Measurements from ENCODE around the gene VAV2. TPM values are rescaled to one million over a fixed set of nuclear protein-coding genes. Genes with fewer than 3 reads are reported as not detected.

Gene VAV2
- total and polyA plus RNA-seq, 2 donors, result 5.4 to 9.8 TPM

- H3K4me1 ChIP-seq (ENCODE audit: control insufficient read depth in 2 of 2, insufficient read depth in 2 of 2, low read length in 2 of 2), result no peaks in the 10 kb centered on the region
- no peaks in the 10 kb centered on the region for H3K27me3 ChIP-seq (ENCODE audit: control insufficient read depth in 2 of 2, insufficient read depth in 1 of 2, low read length in 1 of 2)
- H3K27ac ChIP-seq (ENCODE audit: low read depth in 1 of 2, low read length in 1 of 2), result no peak overlapping the region
- no peak for DNase-seq (ENCODE audit: low read depth in 6 of 9, low spot score in 9 of 9)
- H3K36me3 ChIP-seq (ENCODE audit: control insufficient read depth in 2 of 2, insufficient read depth in 2 of 2, low read length in 1 of 2), result no peaks in the 10 kb centered on the region
- WGBS, result 95% methylated on average over 17 of the region's 17 CpGs
- no peaks in the 10 kb centered on the region for H3K9me3 ChIP-seq (ENCODE audit: control insufficient read depth in 2 of 2, insufficient read depth in 1 of 2, low read length in 1 of 2)
- H3K4me3 ChIP-seq (ENCODE audit: low read length in 2 of 2), result no peak overlapping the region
Observed at GRCh38 chr9:133806623-133807010, 185.5 kb downstream of the VAV2 start.

- no peaks in the 10 kb centered on the region for H3K36me3 ChIP-seq (ENCODE audit: control insufficient read depth in 2 of 2, insufficient read depth in 2 of 2, low read length in 1 of 2)
- no peak for DNase-seq (ENCODE audit: low read depth in 6 of 9, low spot score in 9 of 9)
- H3K27me3 ChIP-seq (ENCODE audit: control insufficient read depth in 2 of 2, insufficient read depth in 1 of 2, low read length in 1 of 2), result no peaks in the 10 kb centered on the region
- H3K4me3 ChIP-seq (ENCODE audit: low read length in 2 of 2), result no peak overlapping the region
- no peak overlapping the region for H3K27ac ChIP-seq (ENCODE audit: low read depth in 1 of 2, low read length in 1 of 2)
- H3K9me3 ChIP-seq (ENCODE audit: control insufficient read depth in 2 of 2, insufficient read depth in 1 of 2, low read length in 1 of 2), result no peaks in the 10 kb centered on the region
- WGBS, result 97% methylated on average over 32 of the region's 32 CpGs
- no peaks in the 10 kb centered on the region for H3K4me1 ChIP-seq (ENCODE audit: control insufficient read depth in 2 of 2, insufficient read depth in 2 of 2, low read length in 2 of 2)
Observed at GRCh38 chr9:133805876-133806622, 186.1 kb downstream of the VAV2 start.

- 97% methylated on average over 17 of the region's 17 CpGs for WGBS
- DNase-seq (ENCODE audit: low read depth in 6 of 9, low spot score in 9 of 9), result no peak
- H3K4me3 ChIP-seq (ENCODE audit: low read length in 2 of 2), result no peak overlapping the region
- no peak overlapping the region for H3K27ac ChIP-seq (ENCODE audit: low read depth in 1 of 2, low read length in 1 of 2)
- H3K4me1 ChIP-seq (ENCODE audit: control insufficient read depth in 2 of 2, insufficient read depth in 2 of 2, low read length in 2 of 2), result no peaks in the 10 kb centered on the region
- no peaks in the 10 kb centered on the region for H3K27me3 ChIP-seq (ENCODE audit: control insufficient read depth in 2 of 2, insufficient read depth in 1 of 2, low read length in 1 of 2)
- H3K9me3 ChIP-seq (ENCODE audit: control insufficient read depth in 2 of 2, insufficient read depth in 1 of 2, low read length in 1 of 2), result no peaks in the 10 kb centered on the region
- no peaks in the 10 kb centered on the region for H3K36me3 ChIP-seq (ENCODE audit: control insufficient read depth in 2 of 2, insufficient read depth in 2 of 2, low read length in 1 of 2)
Observed at GRCh38 chr9:133804199-133804598, 187.9 kb downstream of the VAV2 start.

GRCh38 chr9:133803745-133804144, 188.4 kb downstream of the VAV2 start:
- no peaks in the 10 kb centered on the region for H3K4me1 ChIP-seq (ENCODE audit: control insufficient read depth in 2 of 2, insufficient read depth in 2 of 2, low read length in 2 of 2)
- no peaks in the 10 kb centered on the region for H3K9me3 ChIP-seq (ENCODE audit: control insufficient read depth in 2 of 2, insufficient read depth in 1 of 2, low read length in 1 of 2)
- H3K36me3 ChIP-seq (ENCODE audit: control insufficient read depth in 2 of 2, insufficient read depth in 2 of 2, low read length in 1 of 2), result no peaks in the 10 kb centered on the region
- WGBS, result 97% methylated on average over 13 of the region's 13 CpGs
- no peak overlapping the region for H3K4me3 ChIP-seq (ENCODE audit: low read length in 2 of 2)
- no peak for DNase-seq (ENCODE audit: low read depth in 6 of 9, low spot score in 9 of 9)
- H3K27me3 ChIP-seq (ENCODE audit: control insufficient read depth in 2 of 2, insufficient read depth in 1 of 2, low read length in 1 of 2), result no peaks in the 10 kb centered on the region
- H3K27ac ChIP-seq (ENCODE audit: low read depth in 1 of 2, low read length in 1 of 2), result no peak overlapping the region

DNA sequence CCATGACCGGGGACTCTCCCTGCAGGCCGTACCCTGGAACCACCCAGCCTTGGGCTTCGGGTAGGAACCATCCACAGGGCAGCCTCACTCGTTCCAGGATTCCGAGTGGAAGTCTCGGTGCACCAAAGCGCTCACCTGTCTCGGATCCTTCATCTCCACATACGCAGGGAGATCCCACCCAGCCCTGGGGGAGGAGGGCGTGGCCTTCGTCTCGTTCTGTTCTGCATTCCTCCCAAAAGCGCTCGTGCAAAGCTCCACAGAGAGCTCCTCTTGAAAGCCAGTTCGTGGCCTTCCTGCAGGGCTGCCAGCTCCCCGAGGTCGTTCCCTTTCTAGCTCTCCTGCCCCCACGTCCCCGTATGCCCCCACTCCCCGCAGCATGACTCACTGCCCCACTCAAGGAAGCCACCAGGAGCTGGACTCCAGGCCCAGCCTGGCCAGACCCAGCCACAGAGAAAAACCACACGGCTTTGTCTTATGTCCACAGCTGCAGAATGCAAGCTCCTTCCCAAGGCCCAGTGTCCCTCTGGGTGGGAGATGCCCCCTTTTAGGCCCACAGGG, 189.0 kb downstream of the VAV2 start:
- no peak overlapping the region for H3K4me3 ChIP-seq (ENCODE audit: low read length in 2 of 2)
- DNase-seq (ENCODE audit: low read depth in 6 of 9, low spot score in 9 of 9), result no peak
- H3K36me3 ChIP-seq (ENCODE audit: control insufficient read depth in 2 of 2, insufficient read depth in 2 of 2, low read length in 1 of 2), result no peaks in the 10 kb centered on the region
- H3K27ac ChIP-seq (ENCODE audit: low read depth in 1 of 2, low read length in 1 of 2), result no peak overlapping the region
- H3K4me1 ChIP-seq (ENCODE audit: control insufficient read depth in 2 of 2, insufficient read depth in 2 of 2, low read length in 2 of 2), result no peaks in the 10 kb centered on the region
- no peaks in the 10 kb centered on the region for H3K27me3 ChIP-seq (ENCODE audit: control insufficient read depth in 2 of 2, insufficient read depth in 1 of 2, low read length in 1 of 2)
- H3K9me3 ChIP-seq (ENCODE audit: control insufficient read depth in 2 of 2, insufficient read depth in 1 of 2, low read length in 1 of 2), result no peaks in the 10 kb centered on the region
- 86% methylated on average over 21 of the region's 21 CpGs for WGBS

DNA sequence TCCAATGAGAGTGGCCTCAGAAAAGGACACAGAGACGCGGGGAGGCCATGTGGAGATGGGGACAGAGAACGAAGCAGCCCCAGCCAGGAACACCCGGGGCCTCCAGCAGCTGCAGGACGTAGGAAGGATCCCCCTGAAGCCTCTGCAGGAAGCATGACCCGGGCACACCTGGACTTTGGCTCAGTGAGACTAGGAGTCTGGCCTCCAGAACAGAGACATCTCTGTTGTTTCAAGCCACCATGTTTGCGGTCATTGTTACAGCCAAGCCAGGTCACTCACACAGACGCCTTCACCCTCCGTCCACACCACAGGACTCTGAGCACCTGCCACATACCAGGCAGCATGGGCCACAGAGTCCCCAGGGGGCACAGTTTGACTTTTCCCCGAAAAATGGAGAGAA, 190.4 kb downstream of the VAV2 start:
- no peaks in the 10 kb centered on the region for H3K9me3 ChIP-seq (ENCODE audit: control insufficient read depth in 2 of 2, insufficient read depth in 1 of 2, low read length in 1 of 2)
- H3K4me1 ChIP-seq (ENCODE audit: control insufficient read depth in 2 of 2, insufficient read depth in 2 of 2, low read length in 2 of 2), result no peaks in the 10 kb centered on the region
- no peak for DNase-seq (ENCODE audit: low read depth in 6 of 9, low spot score in 9 of 9)
- no peak overlapping the region for H3K27ac ChIP-seq (ENCODE audit: low read depth in 1 of 2, low read length in 1 of 2)
- WGBS, result 94% methylated on average over 10 of the region's 10 CpGs
- H3K4me3 ChIP-seq (ENCODE audit: low read length in 2 of 2), result no peak overlapping the region
- no peaks in the 10 kb centered on the region for H3K27me3 ChIP-seq (ENCODE audit: control insufficient read depth in 2 of 2, insufficient read depth in 1 of 2, low read length in 1 of 2)
- H3K36me3 ChIP-seq (ENCODE audit: control insufficient read depth in 2 of 2, insufficient read depth in 2 of 2, low read length in 1 of 2), result no peaks in the 10 kb centered on the region

DNA sequence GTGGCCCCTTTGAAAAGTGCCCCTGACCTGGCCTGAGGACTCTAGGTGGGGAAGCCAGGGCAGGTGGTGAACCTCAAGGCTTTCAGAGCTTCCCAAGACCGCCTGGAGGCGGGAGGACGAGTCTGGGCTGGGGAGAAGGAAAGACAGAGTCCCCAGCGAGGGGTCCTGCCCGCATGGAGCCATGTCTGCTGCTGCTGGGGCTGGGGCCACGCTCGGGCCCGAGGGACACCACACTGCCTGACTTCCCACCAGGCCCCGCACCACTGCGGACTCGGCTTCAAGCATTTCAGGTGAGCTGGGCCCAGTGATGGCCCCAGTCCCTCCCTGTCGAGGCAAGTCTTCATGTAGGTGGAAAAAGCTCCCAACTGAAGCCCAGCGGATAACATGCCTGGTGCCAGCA, 191.9 kb downstream of the VAV2 start:
- Histone ChIP-seq H3K27ac (ENCODE audit: low read depth in 1 of 2, low read length in 1 of 2) (no peak overlapping the region), H3K4me3 (ENCODE audit: low read length in 2 of 2) (no peak overlapping the region), H3K36me3 (ENCODE audit: control insufficient read depth in 2 of 2, insufficient read depth in 2 of 2, low read length in 1 of 2) (no peaks in the 10 kb centered on the region), H3K27me3 (ENCODE audit: control insufficient read depth in 2 of 2, insufficient read depth in 1 of 2, low read length in 1 of 2) (no peaks in the 10 kb centered on the region), H3K9me3 (ENCODE audit: control insufficient read depth in 2 of 2, insufficient read depth in 1 of 2, low read length in 1 of 2) (no peaks in the 10 kb centered on the region), H3K4me1 (ENCODE audit: control insufficient read depth in 2 of 2, insufficient read depth in 2 of 2, low read length in 2 of 2) (no peaks in the 10 kb centered on the region)
- 96% methylated on average over 13 of the region's 13 CpGs for WGBS
- DNase-seq (ENCODE audit: low read depth in 6 of 9, low spot score in 9 of 9), result no peak

- no peak overlapping the region for H3K27ac ChIP-seq (ENCODE audit: low read depth in 1 of 2, low read length in 1 of 2)
- no peak overlapping the region for H3K4me3 ChIP-seq (ENCODE audit: low read length in 2 of 2)
- DNase-seq (ENCODE audit: low read depth in 6 of 9, low spot score in 9 of 9), result no peak
- H3K9me3 ChIP-seq (ENCODE audit: control insufficient read depth in 2 of 2, insufficient read depth in 1 of 2, low read length in 1 of 2), result no peaks in the 10 kb centered on the region
- H3K4me1 ChIP-seq (ENCODE audit: control insufficient read depth in 2 of 2, insufficient read depth in 2 of 2, low read length in 2 of 2), result peaks cover 0 to 1% of the 10 kb centered on the region in 2 donors
- H3K36me3 ChIP-seq (ENCODE audit: control insufficient read depth in 2 of 2, insufficient read depth in 2 of 2, low read length in 1 of 2), result no peaks in the 10 kb centered on the region
- WGBS, result 95% methylated on average over 17 of the region's 17 CpGs
- H3K27me3 ChIP-seq (ENCODE audit: control insufficient read depth in 2 of 2, insufficient read depth in 1 of 2, low read length in 1 of 2), result no peaks in the 10 kb centered on the region
Observed at GRCh38 chr9:133799716-133800115, 192.4 kb downstream of the VAV2 start.

- Histone ChIP-seq H3K27me3 (ENCODE audit: control insufficient read depth in 2 of 2, insufficient read depth in 1 of 2, low read length in 1 of 2) (no peaks in the 10 kb centered on the region), H3K4me3 (ENCODE audit: low read length in 2 of 2) (no peak overlapping the region), H3K27ac (ENCODE audit: low read depth in 1 of 2, low read length in 1 of 2) (no peak overlapping the region), H3K36me3 (ENCODE audit: control insufficient read depth in 2 of 2, insufficient read depth in 2 of 2, low read length in 1 of 2) (no peaks in the 10 kb centered on the region), H3K4me1 (ENCODE audit: control insufficient read depth in 2 of 2, insufficient read depth in 2 of 2, low read length in 2 of 2) (peaks cover 0 to 4% of the 10 kb centered on the region in 2 donors), H3K9me3 (ENCODE audit: control insufficient read depth in 2 of 2, insufficient read depth in 1 of 2, low read length in 1 of 2) (no peaks in the 10 kb centered on the region)
- WGBS, result 95% methylated on average over 11 of the region's 11 CpGs
- DNase-seq (ENCODE audit: low read depth in 6 of 9, low spot score in 9 of 9), result no peak
Observed at GRCh38 chr9:133799106-133799505, 193.0 kb downstream of the VAV2 start.
